ENCODE data around the gene RPS5. TPM values are rescaled to one million over a fixed set of nuclear protein-coding genes. Genes with fewer than 3 reads are reported as not detected.

Gene RPS5
- total and polyA plus RNA-seq, 9 of the 15 experiments (the other 6 are each of a cell fraction or from before 2014, with no cell fraction given), result 1,228 to 3,570 (median 2,484) TPM

DNA sequence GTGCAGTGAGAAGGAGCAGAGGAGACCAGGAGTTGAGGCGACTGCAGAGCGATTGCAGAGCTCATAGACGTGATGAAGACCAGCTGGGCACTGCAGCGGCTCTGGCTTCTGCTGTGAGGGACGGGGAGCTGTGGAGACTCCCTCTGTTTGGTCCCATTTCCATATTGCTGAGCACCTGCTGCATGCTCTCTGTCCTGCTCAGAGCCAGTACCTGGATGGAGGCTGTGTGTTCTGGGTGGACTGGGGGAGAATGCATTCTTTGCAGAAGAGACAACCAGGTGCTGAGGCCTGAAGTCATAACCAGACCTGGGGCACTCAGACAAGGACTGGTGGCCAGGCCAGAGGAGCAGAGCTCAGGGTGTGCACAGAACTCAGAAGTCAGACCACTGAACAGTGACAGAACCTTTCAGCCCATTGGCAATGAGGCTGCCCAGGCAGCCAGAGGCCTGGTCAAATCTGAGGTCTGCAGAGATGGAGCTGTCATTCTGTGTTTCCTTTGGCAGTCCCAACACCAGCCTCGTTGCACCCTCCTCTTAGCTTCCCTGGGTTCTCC, 32.5 kb upstream of the RPS5 start:
- H3K9me3 ChIP-seq (replicated peaks; ENCODE audit: control insufficient read depth, insufficient read depth, low read depth, low read length), result no peaks in the 10 kb centered on the region
- H3K9me1 ChIP-seq (ENCODE audit: control insufficient read depth, insufficient read depth, low read length), result no peaks in the 10 kb centered on the region
- no peaks in the 10 kb centered on the region for H3K27me3 ChIP-seq (ENCODE audit: control insufficient read depth in 2 of 2, insufficient read depth in 2 of 2, low read length in 2 of 2)
- H3K79me2 ChIP-seq (ENCODE audit: control insufficient read depth, insufficient read depth, low read length), result no peaks in the 10 kb centered on the region
- no peak for DNase-seq (ENCODE audit: extremely low read depth in 1 of 4, low spot score in 3 of 4)
- no peaks in the 10 kb centered on the region for H3K36me3 ChIP-seq (ENCODE audit: control insufficient read depth, insufficient read depth, low read length)
- no peaks in the 10 kb centered on the region for H4K20me1 ChIP-seq (replicated peaks; ENCODE audit: control insufficient read depth, insufficient read depth, low read length)
- FAIRE-seq, result no peak
- TF ChIP-seq SRSF7 (optimal IDR thresholded peaks at IDR 0.05; ENCODE audit: low read depth, low read length), result no peak
- TF ChIP-seq ZNF224 (CRISPR knock-in tag; IDR thresholded peaks at IDR 0.05), result no peak
- TF ChIP-seq POLR2B (IDR thresholded peaks at IDR 0.05; ENCODE audit: low read depth, partially characterized antibody), result no peak
- TF ChIP-seq GABPA (tag; conservative IDR thresholded peaks at IDR 0.05; ENCODE audit: low read depth), result no peak
- TF ChIP-seq, protein P1, sequence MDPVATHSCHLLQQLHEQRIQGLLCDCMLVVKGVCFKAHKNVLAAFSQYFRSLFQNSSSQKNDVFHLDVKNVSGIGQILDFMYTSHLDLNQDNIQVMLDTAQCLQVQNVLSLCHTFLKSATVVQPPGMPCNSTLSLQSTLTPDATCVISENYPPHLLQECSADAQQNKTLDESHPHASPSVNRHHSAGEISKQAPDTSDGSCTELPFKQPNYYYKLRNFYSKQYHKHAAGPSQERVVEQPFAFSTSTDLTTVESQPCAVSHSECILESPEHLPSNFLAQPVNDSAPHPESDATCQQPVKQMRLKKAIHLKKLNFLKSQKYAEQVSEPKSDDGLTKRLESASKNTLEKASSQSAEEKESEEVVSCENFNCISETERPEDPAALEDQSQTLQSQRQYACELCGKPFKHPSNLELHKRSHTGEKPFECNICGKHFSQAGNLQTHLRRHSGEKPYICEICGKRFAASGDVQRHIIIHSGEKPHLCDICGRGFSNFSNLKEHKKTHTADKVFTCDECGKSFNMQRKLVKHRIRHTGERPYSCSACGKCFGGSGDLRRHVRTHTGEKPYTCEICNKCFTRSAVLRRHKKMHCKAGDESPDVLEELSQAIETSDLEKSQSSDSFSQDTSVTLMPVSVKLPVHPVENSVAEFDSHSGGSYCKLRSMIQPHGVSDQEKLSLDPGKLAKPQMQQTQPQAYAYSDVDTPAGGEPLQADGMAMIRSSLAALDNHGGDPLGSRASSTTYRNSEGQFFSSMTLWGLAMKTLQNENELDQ (CRISPR knock-in tag; IDR thresholded peaks at IDR 0.05; ENCODE audit: borderline replicate concordance), result no peak
- no peak for TF ChIP-seq ETV6 (IDR thresholded peaks at IDR 0.05; ENCODE audit: borderline replicate concordance in 1 of 2, low read depth in 2 of 2, low read length in 1 of 2)
- no peak for TF ChIP-seq ETV6 (CRISPR knock-in tag; IDR thresholded peaks at IDR 0.05; ENCODE audit: borderline replicate concordance)
- 17% methylated on average over 6 of the region's 6 CpGs for WGBS (ENCODE audit: insufficient coverage, low coverage, missing lambda C conversion rate)
- no peak overlapping the region for H3K4me3 ChIP-seq
- in situ Hi-C loops (cut with MboI), result no loop called here
- ChIA-PET POLR2A (interaction anchor here (1.0 kb wide), 1 partner anchor 8 kb away, joined by 5 read pairs; the partner anchor contains the start of gene ZNF497), CTCF (ENCODE audit: low intra/inter-chr PET ratio) (no interaction called here)
- 0 out of 4 replicates have a peak overlapping the region, but pooled peaks of 1 of the 2 experiments have one; percentile 6 for H3K9ac ChIP-seq (ENCODE audit: insufficient read depth in 1 of 2, low read depth in 2 of 2, low read length in 2 of 2)
- intact Hi-C loops (cut with micrococcal nuclease), result no loop called here
- H3K27ac ChIP-seq (ENCODE audit: extremely low read depth, low read depth, low read length), result no peak overlapping the region
- H3K4me2 ChIP-seq (ENCODE audit: insufficient read depth, low read length), result no peak overlapping the region
- ATAC-seq, result no peak
- H3K4me1 ChIP-seq (replicated peaks in 1 of 2; ENCODE audit: control insufficient read depth in 2 of 2, insufficient read depth in 2 of 2, low read length in 2 of 2), result peaks cover 0 to 24% of the 10 kb centered on the region in 2 experiments; a peak in 2 of 5 replicates
- no peak overlapping the region for H2AFZ ChIP-seq (ENCODE audit: low read depth, low read length)
- BruUV-seq (replicated peaks), result no TSS peak
